Ishikawa (cell line): Measurements from ENCODE around the gene ZBTB45.

Source experiments
- CEBPB ChIP-seq: IDR thresholded peaks from 2 replicates; pipeline ENCODE4 v1.6.1; 2012
- CREB1 ChIP-seq: IDR thresholded peaks from 2 replicates; pipeline ENCODE4 v1.6.1; 2012; ENCODE audit warnings: low read depth
- EGR1 ChIP-seq: IDR thresholded peaks from 2 replicates; pipeline ENCODE4 v1.6.1; 2012
- EP300 ChIP-seq: IDR thresholded peaks from 2 replicates; pipeline ENCODE4 v1.6.1; 2012; ENCODE audit warnings: borderline replicate concordance
- FOXM1 ChIP-seq: IDR thresholded peaks from 2 replicates; pipeline ENCODE4 v1.6.1; 2012; ENCODE audit warnings: low read depth, borderline replicate concordance
- NFIC ChIP-seq: IDR thresholded peaks from 2 replicates; pipeline ENCODE4 v1.6.1; 2012
- RAD21 ChIP-seq: IDR thresholded peaks from 2 replicates; pipeline ENCODE4 v1.6.1; 2012; ENCODE audit warnings: low read depth
- REST ChIP-seq: IDR thresholded peaks from 2 replicates; pipeline ENCODE4 v1.6.1; 2012; ENCODE audit warnings: low read depth, mild to moderate bottlenecking
- TAF1 ChIP-seq: IDR thresholded peaks from 2 replicates; pipeline ENCODE4 v1.6.1; 2012; ENCODE audit warnings: low read depth, mild to moderate bottlenecking
- TCF12 ChIP-seq: IDR thresholded peaks from 2 replicates; pipeline ENCODE4 v1.6.1; 2012; ENCODE audit warnings: low read depth
- TEAD4 ChIP-seq: IDR thresholded peaks from 2 replicates; pipeline ENCODE4 v1.6.1; 2012
- YY1 ChIP-seq: IDR thresholded peaks from 2 replicates; pipeline ENCODE4 v1.6.1; 2012; ENCODE audit warnings: low read depth
- ZBTB7A ChIP-seq: IDR thresholded peaks from 2 replicates; pipeline ENCODE4 v1.6.1; 2012; ENCODE audit warnings: low read depth
- TF ChIP-seq, protein P1 (sequence below): IDR thresholded peaks from 2 replicates; pipeline ENCODE4 v1.6.1; 2012
- TF ChIP-seq, protein P2 (sequence below): IDR thresholded peaks from 2 replicates; pipeline ENCODE4 v1.6.1; 2012

ZBTB45 gene

DNA sequence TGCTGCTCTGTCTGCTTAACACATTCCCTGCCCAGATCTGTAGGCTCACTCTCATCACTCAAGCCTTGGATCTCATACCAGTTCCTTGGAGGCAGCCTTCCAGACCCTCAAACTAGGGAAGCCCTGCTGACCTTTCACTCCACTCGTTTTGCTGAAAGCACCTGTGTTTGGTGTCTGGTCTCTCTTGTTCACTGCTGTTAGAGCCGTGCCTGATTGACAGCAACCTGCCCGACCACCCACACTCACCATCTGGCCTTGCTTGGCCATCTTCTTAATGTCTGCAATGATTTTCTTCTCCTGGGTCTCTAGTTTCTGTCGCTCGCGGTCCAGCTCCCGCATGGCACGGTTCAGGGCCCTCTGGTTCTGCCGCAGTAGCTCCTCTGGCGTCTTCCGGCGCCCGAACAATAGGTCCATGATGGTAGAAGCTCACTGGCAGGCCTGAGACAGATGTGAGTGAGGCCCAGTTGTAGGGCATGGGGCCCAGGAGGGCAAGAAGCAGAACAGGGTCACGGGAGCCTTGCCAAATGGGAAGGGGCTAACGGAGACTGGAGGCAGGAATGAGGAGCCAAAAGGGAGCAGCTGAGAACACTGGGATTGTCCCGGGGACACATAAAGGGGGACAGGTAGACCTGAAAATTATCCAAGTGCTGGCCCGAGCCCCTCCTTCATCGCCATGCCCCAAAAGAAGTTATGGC lies 34.3 kb upstream of the ZBTB45 start:
- TF ChIP-seq, protein P1, sequence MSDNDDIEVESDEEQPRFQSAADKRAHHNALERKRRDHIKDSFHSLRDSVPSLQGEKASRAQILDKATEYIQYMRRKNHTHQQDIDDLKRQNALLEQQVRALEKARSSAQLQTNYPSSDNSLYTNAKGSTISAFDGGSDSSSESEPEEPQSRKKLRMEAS, result no peak
- TF ChIP-seq EP300 (no peak), TCF12 (no peak), TAF1 (no peak), CREB1 (no peak), FOXM1 (no peak), ZBTB7A (no peak), NFIC (no peak), TEAD4 (no peak), RAD21 (no peak), YY1 (no peak), CEBPB (no peak), EGR1 (no peak), REST (no peak)
- TF ChIP-seq, protein P2, sequence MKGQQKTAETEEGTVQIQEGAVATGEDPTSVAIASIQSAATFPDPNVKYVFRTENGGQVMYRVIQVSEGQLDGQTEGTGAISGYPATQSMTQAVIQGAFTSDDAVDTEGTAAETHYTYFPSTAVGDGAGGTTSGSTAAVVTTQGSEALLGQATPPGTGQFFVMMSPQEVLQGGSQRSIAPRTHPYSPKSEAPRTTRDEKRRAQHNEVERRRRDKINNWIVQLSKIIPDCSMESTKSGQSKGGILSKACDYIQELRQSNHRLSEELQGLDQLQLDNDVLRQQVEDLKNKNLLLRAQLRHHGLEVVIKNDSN, result no peak

DNA sequence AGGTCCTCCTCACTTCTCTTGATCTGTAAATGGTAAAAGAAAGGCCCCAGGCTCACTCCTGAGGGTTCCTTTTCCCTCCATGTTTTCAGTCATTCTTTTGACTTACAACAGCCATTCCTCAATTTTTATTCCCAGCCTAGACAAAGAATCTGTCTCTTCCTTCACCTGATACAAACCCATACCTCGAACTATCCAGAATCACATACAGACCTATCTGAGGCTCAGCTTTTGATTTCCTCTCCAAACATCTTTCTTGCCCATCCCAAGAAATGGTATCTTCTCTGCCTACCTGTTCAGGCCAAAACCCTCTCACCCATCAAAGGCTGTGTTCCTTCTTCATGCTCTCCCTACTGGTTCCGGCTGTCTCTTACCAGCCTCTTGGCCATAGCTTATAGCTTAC lies 33.0 kb upstream of the ZBTB45 start:
- TF ChIP-seq REST (no peak), CEBPB (no peak), ZBTB7A (no peak), NFIC (no peak), YY1 (no peak), EP300 (no peak), CREB1 (no peak), FOXM1 (no peak), TEAD4 (no peak), RAD21 (no peak)
- TF ChIP-seq, protein P2, result no peak

GRCh38 chr19:58551577-58552471 lies 32.2 kb upstream of the ZBTB45 start:
- TF ChIP-seq, protein P1, result no peak
- no peak for TF ChIP-seq TEAD4
- TF ChIP-seq, protein P2, result no peak
- TF ChIP-seq CREB1, result no peak
- no peak for TF ChIP-seq TCF12

DNA sequence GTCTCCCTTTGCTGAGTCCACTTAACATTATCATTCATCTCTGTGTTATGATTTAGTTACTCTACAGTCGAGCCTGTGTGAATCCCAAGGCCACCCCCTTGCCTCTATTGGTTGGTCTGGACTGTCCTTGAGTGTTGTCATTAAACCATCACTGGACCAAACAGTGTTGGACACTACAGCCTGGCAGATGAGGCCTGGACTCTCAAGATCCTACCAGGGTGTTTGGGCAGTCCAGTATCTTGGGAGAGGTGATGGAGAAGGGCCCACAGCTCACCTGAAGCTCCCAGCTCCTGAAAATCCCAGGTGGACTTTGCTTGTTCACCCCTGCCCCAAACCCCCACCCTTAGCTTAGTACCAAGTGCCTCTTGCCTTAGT lies 31.5 kb upstream of the ZBTB45 start:
- no peak for TF ChIP-seq REST
- no peak for TF ChIP-seq CREB1
- TF ChIP-seq TAF1, result no peak
- no peak for TF ChIP-seq ZBTB7A
- no peak for TF ChIP-seq TEAD4
- no peak for TF ChIP-seq FOXM1
- no peak for TF ChIP-seq CEBPB
- TF ChIP-seq, protein P2, result no peak
- no peak for TF ChIP-seq EGR1
- TF ChIP-seq NFIC, result no peak
- TF ChIP-seq TCF12, result no peak
- no peak for TF ChIP-seq YY1
- TF ChIP-seq, protein P1, result no peak
- TF ChIP-seq RAD21, result no peak
- no peak for TF ChIP-seq EP300
